Measurements from ENCODE around the gene RIT2. TPM values are rescaled to one million over a fixed set of nuclear protein-coding genes. Genes with fewer than 3 reads are reported as not detected.

RIT2 gene
- total RNA-seq, 4 donors from 2014 or later = not detected

DNA sequence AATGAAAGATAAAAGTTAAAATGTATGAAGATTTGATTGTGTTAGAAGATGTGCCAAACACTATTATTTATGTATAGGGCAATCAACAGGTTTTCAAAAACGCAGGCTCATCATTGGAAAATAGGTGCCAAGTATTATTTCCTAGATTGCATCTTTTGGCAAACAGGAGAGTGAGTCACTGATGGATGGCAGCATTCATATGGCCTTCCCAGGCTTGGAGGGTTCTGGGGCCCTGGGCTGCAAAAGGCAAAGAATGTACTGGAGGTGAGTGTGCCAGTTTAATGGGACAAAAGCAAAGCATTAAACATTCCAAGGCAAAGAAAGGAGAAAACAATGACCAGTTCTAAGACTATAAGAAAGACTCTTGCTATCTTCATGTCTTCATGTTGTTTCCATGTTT, 379.4 kb downstream of the RIT2 start:
- Histone ChIP-seq H3K27me3 (no peaks in the 10 kb centered on the region), H3K4me3 (no peak overlapping the region), H3K4me1 (no peaks in the 10 kb centered on the region), H3K27ac (no peak overlapping the region), H3K36me3 (no peaks in the 10 kb centered on the region), H3K9me3 (no peaks in the 10 kb centered on the region)
- 22 to 33% methylated on average over 1 of the region's 1 CpG for WGBS, 2 donors (ENCODE audit: low coverage in 1 of 2)
- TF ChIP-seq, protein P1, sequence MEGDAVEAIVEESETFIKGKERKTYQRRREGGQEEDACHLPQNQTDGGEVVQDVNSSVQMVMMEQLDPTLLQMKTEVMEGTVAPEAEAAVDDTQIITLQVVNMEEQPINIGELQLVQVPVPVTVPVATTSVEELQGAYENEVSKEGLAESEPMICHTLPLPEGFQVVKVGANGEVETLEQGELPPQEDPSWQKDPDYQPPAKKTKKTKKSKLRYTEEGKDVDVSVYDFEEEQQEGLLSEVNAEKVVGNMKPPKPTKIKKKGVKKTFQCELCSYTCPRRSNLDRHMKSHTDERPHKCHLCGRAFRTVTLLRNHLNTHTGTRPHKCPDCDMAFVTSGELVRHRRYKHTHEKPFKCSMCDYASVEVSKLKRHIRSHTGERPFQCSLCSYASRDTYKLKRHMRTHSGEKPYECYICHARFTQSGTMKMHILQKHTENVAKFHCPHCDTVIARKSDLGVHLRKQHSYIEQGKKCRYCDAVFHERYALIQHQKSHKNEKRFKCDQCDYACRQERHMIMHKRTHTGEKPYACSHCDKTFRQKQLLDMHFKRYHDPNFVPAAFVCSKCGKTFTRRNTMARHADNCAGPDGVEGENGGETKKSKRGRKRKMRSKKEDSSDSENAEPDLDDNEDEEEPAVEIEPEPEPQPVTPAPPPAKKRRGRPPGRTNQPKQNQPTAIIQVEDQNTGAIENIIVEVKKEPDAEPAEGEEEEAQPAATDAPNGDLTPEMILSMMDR (IDR thresholded peaks at IDR 0.05) = no peak
- TF ChIP-seq POLR2A (IDR thresholded peaks at IDR 0.05) = no peak
- TF ChIP-seq POLR2AphosphoS5 (IDR thresholded peaks at IDR 0.05) = no peak
- TF ChIP-seq EP300 (IDR thresholded peaks at IDR 0.05) = no peak
- ATAC-seq = no peak

- Histone ChIP-seq H3K27me3 (no peaks in the 10 kb centered on the region), H3K36me3 (no peaks in the 10 kb centered on the region), H3K9me3 (no peaks in the 10 kb centered on the region), H3K4me3 (no peak overlapping the region), H3K27ac (no peak overlapping the region), H3K4me1 (no peaks in the 10 kb centered on the region)
- peak; percentile 13 for ATAC-seq
- TF ChIP-seq, protein P1 (IDR thresholded peaks at IDR 0.05) = no peak
- TF ChIP-seq POLR2AphosphoS5 (IDR thresholded peaks at IDR 0.05) = no peak
- TF ChIP-seq POLR2A (IDR thresholded peaks at IDR 0.05) = no peak
- TF ChIP-seq EP300 (IDR thresholded peaks at IDR 0.05) = no peak
- WGBS, 2 donors (ENCODE audit: low coverage in 1 of 2) = 83 to 100% methylated on average over 1 to 2 of the region's 3 CpGs
Measured at GRCh38 chr18:42734520-42734919, 381.0 kb downstream of the RIT2 start.

- no peaks in the 10 kb centered on the region for H3K27me3 ChIP-seq
- peaks cover 0 to 2% (median 0%) of the 10 kb centered on the region in 3 donors for H3K9me3 ChIP-seq
- H3K36me3 ChIP-seq = no peaks in the 10 kb centered on the region
- TF ChIP-seq EP300 (IDR thresholded peaks at IDR 0.05) (no peak), POLR2A (IDR thresholded peaks at IDR 0.05) (no peak), POLR2AphosphoS5 (IDR thresholded peaks at IDR 0.05) (no peak)
- TF ChIP-seq, protein P1 (IDR thresholded peaks at IDR 0.05) = peak in 1 of 4 experiments; percentile 24
- no peaks in the 10 kb centered on the region for H3K4me1 ChIP-seq
- 17 to 40% methylated on average over 1 of the region's 1 CpG for WGBS, 2 donors (ENCODE audit: low coverage in 1 of 2)
- H3K4me3 ChIP-seq = no peak overlapping the region
- no peak for ATAC-seq
- no peak overlapping the region for H3K27ac ChIP-seq
Measured at GRCh38 chr18:42730272-42730671, 385.2 kb downstream of the RIT2 start.

GRCh38 chr18:42719221-42719620, 396.3 kb downstream of the RIT2 start:
- H3K9me3 ChIP-seq = no peaks in the 10 kb centered on the region
- no peaks in the 10 kb centered on the region for H3K27me3 ChIP-seq
- 82 to 86% methylated on average over 6 of the region's 6 CpGs for WGBS, 2 donors (ENCODE audit: low coverage in 1 of 2)
- TF ChIP-seq POLR2AphosphoS5 (IDR thresholded peaks at IDR 0.05) = no peak
- TF ChIP-seq, protein P1 (IDR thresholded peaks at IDR 0.05) = no peak
- TF ChIP-seq POLR2A (IDR thresholded peaks at IDR 0.05) = no peak
- no peak for TF ChIP-seq EP300 (IDR thresholded peaks at IDR 0.05)
- H3K4me1 ChIP-seq = no peaks in the 10 kb centered on the region
- H3K36me3 ChIP-seq = no peaks in the 10 kb centered on the region
- no peak overlapping the region for H3K4me3 ChIP-seq
- no peak for ATAC-seq
- no peak overlapping the region for H3K27ac ChIP-seq

DNA sequence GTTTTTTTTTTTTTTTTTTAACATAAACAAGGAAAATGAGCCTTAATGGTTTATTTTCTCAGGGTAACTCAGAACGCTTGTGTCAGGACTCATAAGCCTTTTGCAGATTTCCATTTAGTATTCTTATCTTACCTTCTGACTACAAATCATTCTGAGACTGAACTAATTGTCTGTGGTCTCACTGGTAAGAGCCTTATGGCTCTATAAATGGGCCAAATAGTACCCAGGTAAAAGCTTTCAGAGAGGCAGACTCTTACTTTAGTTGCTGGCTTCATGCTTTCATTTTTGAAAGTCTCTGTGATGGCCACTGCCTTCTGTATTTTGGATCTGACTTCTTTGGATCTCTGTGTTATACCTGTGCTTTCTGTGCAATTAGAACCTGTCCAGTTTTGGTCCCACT, 403.4 kb downstream of the RIT2 start:
- TF ChIP-seq POLR2AphosphoS5 (IDR thresholded peaks at IDR 0.05) = no peak
- TF ChIP-seq POLR2A (IDR thresholded peaks at IDR 0.05) = no peak
- no peak for TF ChIP-seq EP300 (IDR thresholded peaks at IDR 0.05)
- TF ChIP-seq, protein P1 (IDR thresholded peaks at IDR 0.05) = no peak
- Histone ChIP-seq H3K27ac (no peak overlapping the region), H3K27me3 (no peaks in the 10 kb centered on the region), H3K4me3 (no peak overlapping the region), H3K36me3 (no peaks in the 10 kb centered on the region), H3K9me3 (no peaks in the 10 kb centered on the region), H3K4me1 (no peaks in the 10 kb centered on the region)
- 8 to 44% methylated on average over 1 of the region's 1 CpG for WGBS, 2 donors (ENCODE audit: low coverage in 1 of 2)
- no peak for ATAC-seq
